HUDEP-2 (cell line): ENCODE data around the gene LRR1.
"Not testable (repeated sequence)": the region's sequence is repeated elsewhere in the genome, so short reads cannot be mapped to it uniquely, and the experiment has no call there.

Experiments
- DNase-seq, 76 experiments: peaks; one replicate each; lab custom pipeline; 2025; ENCODE audit not compliant: unreplicated experiment in 76 of 76; lab: John Stamatoyannopoulos, UW

The LRR1 gene

DNA sequence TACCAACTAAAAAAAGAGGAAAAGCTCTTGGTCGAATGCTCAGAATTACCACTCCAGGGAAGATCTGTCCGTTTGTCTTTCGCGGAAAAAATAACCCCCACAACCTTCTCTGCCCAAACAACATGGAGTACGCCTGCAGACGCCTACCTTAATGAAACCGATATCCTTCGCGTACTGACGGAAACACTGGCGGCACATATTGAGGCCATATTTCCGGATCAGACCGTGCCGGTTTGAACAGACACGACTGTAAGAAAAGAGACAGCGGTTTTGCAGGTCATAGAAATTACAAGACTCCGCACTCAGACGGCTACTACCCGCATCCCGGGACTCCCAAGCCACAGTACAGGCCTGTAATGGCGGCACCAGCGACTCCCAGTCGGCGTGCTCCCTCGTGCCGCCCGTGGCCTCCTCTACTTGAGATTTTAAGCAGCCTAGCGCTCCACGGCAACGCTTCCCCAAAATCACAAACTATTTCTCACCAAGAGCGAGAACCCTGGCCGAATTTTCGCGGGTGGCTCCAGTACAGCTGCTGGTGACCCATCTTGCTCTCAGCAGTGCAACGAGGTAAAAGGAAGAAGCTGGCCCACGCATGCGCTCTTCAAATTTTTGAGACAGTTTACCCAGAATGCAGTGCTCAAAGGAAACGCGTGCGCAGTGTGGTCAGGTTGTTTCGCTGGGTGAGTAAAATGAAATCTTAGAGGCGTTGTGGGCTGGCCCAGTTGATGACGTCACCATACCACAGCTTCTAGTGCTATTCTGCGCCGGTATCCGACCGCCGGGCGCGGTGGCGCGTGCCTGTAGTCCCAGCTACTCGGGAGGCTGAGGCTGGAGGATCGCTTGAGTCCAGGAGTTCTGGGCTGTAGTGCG, 12.7 kb upstream of the LRR1 start, which contains the start of gene RPS29:
RPS29 (minus strand) TSS at position 578 of the 870 bp plus-strand sequence; CDS start at position 544, 34 bp downstream.
- peak; percentile 79 to 99 (median 96) for DNase-seq

DNA sequence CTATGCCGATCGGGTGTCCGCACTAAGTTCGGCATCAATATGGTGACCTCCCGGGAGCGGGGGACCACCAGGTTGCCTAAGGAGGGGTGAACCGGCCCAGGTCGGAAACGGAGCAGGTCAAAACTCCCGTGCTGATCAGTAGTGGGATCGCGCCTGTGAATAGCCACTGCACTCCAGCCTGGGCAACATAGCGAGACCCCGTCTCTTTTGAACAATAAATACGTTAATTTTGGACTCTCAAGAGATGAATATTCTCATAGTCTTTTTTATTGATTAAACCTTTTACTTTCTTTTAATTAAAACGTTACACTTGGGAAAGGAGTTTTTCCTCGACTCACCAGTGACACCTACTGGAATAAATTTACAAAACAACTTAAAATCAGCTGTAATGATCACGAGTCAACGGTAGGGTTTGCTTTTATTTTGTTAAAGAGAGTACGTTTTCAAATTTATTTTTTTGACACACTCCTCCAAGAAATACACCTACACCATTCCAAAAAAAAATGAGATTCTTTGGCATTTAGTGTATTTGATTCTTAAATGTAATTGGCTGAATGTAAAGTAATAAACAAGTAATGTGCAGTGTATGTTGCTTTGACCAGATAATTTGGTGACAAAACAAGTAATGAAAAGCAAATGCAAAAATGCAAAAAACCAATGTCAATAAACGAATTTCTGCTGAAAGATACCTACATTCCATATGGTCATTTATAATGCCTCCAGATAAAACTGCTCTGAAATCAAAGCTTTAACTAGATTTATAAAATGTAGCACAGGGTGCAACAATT, 11.9 kb upstream of the LRR1 start:
- peak in 52 of 76 experiments; percentile 25 to 85 (median 62) for DNase-seq

DNA sequence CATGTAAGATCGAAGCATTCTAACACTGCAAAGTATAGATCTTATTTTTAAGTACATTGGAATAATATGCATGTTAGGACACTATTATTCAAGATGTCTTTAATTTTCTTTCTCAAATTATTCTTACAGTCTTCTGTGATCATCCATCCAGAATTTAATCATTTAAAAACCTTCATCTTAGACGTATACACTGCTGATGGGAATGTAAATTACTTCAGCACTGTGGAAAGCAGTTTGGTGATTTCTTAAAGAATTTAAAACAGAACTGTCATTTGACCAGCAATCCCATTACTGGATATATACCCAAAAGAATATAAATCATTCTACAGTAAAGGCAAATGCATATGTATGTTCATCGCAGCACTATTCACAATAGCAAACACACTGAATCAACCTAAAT, 9.4 kb upstream of the LRR1 start:
- DNase-seq = no peak

DNA sequence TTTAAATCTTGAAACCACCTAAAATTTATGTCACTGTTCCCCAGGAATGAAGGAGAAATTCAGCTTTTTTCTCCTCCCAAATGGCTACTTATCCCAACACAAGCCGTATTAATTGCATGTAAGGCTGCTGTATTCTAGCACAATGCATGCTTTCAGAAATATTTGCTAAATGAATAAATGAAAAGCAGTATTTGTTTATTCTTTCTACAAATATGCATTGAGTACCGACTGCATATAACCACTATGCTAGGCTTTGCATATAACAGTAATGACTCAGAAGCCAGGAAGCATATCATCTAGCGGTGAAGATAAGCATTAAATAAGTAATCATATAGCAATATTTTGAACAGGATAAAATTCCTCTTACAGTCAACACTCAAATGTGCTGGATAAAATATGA, 5.7 kb upstream of the LRR1 start:
- no peak for DNase-seq

DNA sequence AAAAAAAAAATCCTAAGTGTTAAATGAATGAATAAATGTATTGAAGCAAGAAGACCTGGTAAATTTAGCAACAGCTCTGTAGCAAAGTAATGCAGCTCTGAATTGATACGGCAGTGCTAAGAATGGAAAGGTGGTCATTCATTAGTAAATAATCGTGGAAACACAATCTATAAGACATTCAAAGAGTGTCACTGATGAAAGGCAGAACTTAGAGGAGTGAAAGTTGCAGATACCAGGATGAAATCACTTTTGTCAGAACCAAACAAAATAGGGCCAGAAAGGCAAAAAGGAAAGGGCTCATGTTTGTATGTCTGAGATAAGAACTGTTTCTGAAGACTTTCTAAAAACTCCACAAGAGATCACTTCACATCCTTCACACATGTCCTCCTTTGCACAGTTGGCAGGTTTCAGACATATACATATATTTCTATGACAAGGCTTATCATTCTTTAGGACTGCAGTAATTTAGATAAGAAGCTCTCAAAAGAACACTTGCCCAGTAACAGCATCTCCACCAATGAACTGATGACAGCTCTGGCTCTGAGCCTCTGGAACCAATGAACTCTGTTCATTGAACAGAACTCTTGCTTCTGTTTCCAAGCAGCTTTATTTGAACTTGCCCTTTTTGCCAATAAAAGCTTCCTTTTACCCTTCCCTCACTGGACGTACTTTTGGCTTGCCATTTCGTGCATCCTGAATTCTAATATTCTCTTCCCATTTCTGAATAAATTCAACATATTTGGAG, 4.2 kb upstream of the LRR1 start:
- DNase-seq = peak in 72 of 76 experiments; percentile 27 to 97 (median 78)

DNA sequence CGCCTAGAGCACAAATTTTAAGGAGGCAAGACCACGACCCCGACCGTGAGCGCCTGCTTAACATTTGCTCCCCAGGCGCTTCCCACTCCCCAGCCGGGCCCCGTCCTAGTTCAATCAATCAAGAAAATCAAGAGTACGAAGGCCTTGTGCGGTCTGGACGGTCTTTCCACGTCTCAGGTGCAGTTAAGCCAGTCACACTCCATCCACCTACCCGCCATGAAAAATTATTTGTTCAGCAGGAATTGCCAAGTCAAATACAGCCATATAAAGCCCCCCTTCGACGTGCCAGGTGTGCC, 603 bp upstream of the LRR1 start:
- DNase-seq = peak in 8 of 76 experiments; percentile 8 to 61 (median 38)

DNA sequence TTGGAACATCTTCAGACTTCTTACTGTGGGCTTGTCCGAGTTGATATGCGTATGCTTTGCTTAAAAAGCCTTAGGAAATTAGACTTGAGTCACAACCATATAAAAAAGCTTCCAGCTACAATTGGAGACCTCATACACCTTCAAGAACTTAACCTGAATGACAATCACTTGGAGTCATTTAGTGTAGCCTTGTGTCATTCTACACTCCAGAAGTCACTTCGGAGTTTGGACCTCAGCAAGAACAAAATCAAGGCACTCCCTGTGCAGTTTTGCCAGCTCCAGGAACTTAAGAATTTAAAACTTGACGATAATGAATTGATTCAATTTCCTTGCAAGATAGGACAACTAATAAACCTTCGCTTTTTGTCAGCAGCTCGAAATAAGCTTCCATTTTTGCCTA, 8.8 kb downstream of the LRR1 start:
- DNase-seq = no peak

DNA sequence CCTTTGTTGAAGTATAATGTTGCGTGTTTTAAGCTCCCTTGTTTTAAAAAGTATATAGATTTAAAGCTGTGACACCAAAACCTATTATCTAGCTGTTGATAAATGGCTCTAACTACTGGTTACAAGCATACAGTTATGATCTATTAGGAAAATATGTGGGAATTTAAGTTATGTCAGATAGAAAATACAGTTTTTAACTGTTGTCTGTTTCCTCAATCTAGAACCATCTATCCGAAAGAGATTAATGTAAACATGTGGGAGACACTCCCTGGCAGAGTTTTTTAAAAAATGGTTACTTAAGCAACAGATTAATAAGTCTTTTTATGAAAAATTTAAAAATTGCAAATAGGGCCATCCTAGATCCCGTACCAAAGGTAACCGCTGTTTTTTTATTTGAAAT, 13.5 kb downstream of the LRR1 start:
- DNase-seq = no peak

DNA sequence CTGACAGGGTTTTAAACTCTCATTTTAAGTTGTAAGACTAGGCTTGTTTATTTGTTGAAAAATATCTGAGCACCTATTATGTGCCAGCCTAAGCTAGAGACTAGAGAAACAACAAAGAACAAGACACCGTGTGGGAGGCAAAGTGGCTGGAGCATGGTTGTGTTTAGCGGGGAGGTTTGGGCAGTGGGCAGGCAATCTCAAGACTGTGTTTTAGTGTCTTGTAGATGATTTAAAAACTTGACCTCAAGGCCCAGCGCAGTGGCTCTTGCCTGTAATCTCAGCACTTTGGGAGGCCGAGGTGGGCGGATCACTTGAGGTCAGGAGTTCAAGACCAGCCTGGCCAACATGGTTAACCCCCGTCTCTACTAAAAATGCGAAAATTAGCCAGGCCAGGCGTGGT, 13.9 kb downstream of the LRR1 start:
- DNase-seq = no peak

DNA sequence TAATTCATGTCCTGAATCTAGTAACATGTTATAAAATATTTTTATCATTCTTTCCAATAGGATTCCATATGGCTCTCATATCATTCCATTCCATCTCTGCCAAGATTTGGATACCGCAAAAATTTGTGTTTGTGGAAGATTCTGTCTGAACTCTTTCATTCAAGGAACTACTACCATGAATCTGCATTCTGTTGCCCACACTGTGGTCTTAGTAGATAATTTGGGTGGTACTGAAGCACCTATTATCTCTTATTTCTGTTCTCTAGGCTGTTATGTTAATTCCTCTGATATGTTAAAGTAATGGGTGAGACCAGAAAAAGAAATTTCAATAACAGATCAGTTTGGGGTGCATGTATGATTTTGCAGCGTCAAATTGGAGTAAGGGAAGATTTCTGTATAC, 15.5 kb downstream of the LRR1 start:
- peak in 14 of 76 experiments; percentile 11 to 51 (median 30) for DNase-seq

DNA sequence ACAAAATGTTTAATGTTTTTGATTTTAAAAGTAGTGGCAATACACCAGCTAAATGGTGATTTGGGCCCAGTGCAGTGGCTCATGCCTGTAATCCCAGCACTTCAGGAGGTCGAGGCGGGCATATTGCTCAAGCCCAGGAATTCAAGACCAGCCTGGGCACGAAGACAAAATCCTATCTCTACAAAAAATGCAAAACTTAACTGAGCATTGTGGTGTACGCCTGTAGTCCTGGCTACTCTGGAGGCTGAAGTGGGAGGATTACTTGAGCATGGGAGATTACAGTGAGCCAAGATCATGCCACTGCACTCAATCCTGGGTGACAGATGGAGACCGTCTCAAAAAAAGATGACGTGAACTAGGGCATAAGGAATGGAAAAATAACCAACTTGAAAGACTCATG, 17.0 kb downstream of the LRR1 start:
- peak in 64 of 76 experiments; percentile 6 to 82 (median 45) for DNase-seq

DNA sequence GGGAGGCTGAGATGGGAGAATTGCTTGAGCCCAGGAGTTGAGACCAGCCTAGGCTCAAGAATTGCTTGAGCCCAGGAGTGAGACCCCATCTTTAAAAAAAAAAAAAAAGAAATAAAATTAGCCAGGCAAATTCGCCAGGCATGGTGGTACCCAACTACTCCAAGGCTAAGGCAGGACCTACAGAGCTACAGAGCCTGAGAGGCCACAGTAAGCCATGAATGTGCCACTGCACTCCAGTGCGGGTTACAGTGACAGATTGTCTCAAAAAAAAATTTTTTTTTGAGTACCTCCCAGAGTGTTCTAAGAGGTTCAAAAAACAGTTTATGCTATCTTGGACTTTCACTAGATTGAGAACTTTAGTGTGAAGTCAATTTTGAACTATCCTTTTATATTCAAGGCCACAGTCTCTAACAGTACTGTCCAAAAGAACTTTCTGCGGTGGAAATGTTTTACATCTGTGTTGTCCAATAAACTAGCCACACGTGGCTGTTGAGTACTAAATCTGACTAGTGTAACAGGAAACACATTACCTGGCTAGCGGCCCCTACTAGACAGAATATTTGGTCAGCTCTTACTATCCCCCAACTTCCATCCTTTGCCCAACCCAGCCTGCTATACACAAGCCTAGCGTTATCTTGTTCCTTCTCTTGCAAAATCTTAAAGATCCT, 19.2 kb downstream of the LRR1 start:
- no peak for DNase-seq

DNA sequence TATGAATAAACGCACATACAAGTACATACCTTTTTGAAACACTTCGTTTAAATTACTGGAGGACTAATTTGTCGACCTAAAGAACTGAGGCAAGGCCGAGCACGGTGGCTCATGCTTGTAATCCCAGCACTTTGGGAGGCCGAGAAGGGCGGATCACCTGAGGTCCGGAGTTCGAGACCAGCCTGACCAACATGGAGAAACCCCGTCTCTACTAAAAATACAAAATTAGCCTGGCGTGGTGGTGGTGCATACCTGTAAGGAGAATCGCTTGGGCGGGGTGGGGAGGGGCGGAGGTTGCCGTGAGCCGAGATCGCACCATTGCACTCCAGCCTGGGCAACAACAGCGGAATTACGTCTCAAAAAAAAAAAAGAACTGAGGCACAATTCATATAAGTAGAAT, 20.5 kb downstream of the LRR1 start:
- not testable (repeated sequence) for DNase-seq

DNA sequence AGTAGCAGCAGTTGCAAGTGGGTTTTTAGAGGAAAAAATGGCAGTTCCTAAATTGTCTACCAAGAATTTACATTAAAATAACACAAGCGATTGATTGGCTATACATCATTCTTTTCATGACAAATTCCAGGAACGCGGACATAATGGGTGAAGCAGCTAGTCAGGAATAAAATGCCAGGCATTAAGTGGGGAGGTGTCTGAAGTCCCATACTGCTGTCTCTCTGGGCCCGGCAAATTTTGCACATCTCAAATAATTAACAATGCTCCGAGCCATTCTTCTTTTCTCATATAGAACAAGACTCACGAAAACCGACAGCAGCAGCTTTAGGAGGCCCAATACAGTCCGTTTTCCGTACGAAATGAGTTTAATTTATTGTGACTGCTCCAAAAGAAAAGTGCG, 21.0 kb downstream of the LRR1 start:
- DNase-seq = no peak

DNA sequence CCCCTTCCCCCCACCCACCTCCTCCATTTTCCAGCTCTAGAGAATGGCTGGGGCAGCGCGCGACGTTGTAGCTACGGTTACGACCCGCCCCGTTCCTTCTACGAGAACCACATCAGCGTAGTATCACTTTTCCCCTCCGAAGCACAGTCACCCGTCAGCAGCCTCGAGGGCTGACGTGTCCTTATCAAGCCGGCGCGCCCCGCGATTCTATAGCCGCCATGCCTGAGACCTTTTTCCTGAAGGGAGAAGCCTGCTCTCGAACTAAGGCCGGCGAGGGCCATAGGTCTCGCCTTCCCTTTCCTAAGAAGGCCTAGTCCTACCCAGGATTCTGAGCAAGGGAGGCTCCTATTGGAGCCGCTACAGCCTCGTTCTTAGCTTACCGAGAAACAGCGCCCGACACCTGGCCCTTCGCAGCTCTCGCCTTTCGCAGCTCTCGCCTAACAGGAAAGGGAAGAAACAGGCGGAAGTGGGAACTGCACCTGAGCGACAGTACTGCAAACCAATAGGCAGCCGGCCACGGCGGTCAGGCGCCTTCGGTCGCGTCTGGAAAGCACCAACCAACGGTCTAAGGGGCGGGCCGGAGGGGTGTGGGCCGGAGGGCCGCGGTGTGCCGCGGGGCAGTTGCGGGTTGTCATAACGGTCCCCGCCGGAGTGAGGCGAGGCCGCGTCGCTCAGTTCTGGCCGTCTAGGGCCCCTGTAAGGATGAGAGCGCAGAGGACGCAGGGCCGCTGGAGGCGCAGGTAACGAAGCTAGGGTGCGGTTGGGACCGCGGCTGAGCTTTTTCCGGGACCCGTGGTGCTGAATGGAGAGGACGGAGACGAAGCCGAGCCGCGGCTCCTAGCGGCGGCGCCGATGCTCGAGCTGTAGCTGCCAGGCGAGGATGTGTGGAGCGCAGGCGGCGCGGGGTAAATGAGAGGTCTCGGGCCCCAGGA, 21.7 kb downstream of the LRR1 start, which contains the start of the genes MGAT2 and RPL36AL:
MGAT2 (plus strand) TSS at position 618 of the 932 bp plus-strand sequence. CDS start 470 bp downstream, outside the sequence.
RPL36AL (minus strand) TSS at position 445 of the 932 bp plus-strand sequence. CDS start 1,522 bp downstream, outside the sequence.
- peak in 75 of 76 experiments; percentile 66 to 98 (median 94) for DNase-seq

DNA sequence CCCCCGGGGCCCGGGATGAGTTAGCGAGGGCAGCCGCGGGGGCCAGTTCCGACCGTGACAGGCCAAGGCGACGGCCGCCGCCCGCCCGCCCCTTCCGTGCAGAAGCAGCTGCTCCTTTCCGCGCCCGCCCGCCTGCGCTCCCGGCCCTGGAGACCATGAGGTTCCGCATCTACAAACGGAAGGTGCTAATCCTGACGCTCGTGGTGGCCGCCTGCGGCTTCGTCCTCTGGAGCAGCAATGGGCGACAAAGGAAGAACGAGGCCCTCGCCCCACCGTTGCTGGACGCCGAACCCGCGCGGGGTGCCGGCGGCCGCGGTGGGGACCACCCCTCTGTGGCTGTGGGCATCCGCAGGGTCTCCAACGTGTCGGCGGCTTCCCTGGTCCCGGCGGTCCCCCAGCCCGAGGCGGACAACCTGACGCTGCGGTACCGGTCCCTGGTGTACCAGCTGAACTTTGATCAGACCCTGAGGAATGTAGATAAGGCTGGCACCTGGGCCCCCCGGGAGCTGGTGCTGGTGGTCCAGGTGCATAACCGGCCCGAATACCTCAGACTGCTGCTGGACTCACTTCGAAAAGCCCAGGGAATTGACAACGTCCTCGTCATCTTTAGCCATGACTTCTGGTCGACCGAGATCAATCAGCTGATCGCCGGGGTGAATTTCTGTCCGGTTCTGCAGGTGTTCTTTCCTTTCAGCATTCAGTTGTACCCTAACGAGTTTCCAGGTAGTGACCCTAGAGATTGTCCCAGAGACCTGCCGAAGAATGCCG, 22.6 kb downstream of the LRR1 start:
- peak in 47 of 76 experiments; percentile 23 to 68 (median 45) for DNase-seq

DNA sequence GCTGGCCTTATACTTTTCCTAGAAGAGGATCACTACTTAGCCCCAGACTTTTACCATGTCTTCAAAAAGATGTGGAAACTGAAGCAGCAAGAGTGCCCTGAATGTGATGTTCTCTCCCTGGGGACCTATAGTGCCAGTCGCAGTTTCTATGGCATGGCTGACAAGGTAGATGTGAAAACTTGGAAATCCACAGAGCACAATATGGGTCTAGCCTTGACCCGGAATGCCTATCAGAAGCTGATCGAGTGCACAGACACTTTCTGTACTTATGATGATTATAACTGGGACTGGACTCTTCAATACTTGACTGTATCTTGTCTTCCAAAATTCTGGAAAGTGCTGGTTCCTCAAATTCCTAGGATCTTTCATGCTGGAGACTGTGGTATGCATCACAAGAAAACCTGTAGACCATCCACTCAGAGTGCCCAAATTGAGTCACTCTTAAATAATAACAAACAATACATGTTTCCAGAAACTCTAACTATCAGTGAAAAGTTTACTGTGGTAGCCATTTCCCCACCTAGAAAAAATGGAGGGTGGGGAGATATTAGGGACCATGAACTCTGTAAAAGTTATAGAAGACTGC, 23.4 kb downstream of the LRR1 start:
- DNase-seq = no peak

DNA sequence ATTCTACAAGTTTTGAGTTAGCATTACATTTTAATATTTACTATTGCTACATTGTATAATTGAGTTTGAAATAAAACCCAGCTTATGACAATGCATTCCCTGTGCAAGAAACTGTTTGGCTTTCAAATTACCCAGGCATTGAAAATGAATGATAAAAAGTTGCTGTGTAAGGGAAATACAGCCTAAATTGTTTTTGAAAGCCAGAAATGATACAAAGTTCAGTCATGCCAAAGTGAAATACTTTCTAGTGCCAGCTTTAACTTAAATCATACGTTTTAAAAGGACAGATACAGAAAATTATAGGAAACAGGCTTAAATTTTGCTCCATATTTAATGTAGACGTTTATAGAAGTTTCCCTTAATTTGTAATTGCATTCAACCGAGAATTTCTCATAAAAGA, 24.6 kb downstream of the LRR1 start:
- no peak for DNase-seq
